Amygdala (tissue), 56 donors: ENCODE results near the gene SLC6A20.
A peak's percentile ranks its signal among the peaks of the same experiment; 100 is the strongest.

Experiments
- DNase-seq, 56 donors: peaks; one replicate each; lab custom pipeline; 2025; lab: John Stamatoyannopoulos, UW

The SLC6A20 gene

GRCh38 chr3:45736707-45737106 lies 59.6 kb downstream of the SLC6A20 start:
- DNase-seq, result no peak

DNA sequence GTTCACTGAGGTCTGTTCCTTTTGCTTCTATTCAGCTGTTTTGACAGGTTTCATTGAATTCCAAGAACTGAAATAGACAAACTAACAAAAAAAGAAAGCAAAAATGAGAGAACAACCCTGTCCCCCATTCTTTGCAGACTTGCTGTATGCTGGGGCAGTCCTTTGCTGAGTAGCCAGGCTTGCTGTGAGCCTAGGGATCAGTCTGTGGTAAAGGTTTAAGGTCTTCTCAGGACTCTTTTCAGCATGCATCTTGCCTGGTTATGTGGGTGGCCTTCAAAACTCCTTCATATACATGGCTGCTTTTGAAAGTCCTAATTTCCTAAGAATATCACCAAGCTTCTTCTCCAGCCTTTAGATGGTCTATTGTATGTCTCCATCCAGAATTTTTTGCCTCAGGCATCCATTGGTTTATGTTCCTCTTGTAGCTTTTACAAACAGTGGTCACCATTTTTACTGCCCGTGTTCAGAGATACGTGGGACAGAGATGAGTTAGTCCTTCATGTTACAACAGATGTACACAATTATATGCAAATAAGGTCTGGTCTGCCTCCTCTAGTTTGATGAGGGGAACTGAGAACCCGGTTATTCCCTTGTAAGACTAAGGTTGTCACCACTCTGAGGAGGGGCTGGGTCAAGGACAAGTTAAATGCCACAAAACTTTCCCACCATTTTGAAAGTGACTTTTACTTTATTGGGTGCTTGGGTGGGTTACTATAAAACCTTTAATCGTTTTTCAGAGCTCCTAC lies 65.8 kb downstream of the SLC6A20 start:
- DNase-seq, result peak in 1 of 56 donors; percentile 4

DNA sequence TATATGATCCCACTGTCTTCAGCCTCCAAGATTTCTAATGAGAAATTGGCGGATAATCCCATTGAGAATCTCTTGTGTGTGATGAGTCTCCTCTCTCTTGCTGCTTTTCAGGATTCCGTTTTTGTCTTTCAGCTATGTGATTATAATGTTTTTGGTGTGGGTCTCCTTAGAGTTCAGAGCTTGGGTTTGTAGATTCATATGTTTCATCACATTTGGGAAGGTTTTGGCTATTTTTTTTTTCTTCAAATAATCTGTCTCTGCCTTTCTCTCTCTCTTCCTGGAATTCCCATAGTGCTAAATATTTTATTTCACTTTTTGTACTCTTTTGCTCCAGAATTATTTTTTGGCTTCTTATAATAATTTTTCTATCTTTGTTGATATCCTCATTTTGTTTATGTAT lies 66.7 kb downstream of the SLC6A20 start:
- no peak for DNase-seq

GRCh38 chr3:45724911-45725310 lies 71.4 kb downstream of the SLC6A20 start:
- DNase-seq, result no peak

DNA sequence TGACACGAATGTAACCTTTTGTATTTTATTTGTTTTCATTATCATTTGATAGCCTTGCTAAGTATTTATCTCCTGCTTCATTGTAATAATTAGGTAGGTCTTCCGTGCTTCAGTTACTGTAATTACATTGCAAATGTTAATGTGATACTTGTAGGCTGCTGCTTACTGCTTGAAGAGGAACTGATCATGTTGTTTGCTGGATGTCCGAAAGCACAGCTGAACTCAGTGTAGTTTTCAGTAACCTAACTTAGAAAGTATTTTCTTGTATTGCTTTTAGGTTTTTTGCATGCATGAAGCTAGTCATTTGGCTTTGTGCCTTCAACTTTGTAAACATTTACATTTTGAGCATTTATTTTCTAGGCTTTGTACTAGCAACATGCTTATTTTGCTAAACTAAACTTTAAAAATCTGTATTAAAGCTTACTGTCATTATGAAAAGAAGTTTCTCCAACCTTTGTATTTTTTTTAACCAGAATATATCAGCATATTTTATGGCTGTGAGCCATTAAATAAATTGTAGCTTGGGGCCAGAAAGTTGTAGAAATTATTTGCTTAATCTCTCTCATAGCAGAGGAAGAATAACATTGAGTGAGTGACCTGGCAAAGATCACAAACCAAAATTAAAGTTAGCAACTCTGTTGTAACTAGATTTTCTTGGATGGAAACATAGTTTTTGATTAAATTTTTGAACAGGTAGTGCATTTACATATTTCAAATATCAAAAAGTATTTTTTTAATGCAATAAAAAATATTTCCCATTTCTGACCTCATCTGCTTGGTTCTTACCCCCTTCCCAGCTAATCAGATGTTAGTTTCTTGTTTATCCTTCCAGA lies 76.5 kb downstream of the SLC6A20 start:
- DNase-seq, result no peak

- no peak for DNase-seq
Measured at GRCh38 chr3:45716790-45717336, 79.5 kb downstream of the SLC6A20 start.

DNA sequence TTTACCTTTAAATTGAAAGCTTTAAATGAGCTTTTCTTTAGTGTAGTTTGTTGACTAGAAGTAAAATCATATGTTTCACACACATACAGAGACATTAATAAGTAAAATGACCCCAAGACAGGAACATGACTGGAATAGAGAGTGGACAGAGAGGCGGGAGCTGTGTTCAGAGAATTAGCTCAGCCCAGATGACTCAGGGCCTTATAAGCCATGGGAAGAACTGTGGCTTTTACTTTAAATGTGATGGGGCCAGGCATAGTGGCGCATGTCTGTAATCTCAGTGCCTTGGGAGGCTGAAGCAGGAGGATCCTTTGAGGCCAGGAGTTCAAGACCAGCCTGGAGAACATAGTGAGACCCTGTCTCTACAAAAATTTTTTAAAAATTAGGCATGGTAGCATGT lies 80.4 kb downstream of the SLC6A20 start:
- no peak for DNase-seq

DNA sequence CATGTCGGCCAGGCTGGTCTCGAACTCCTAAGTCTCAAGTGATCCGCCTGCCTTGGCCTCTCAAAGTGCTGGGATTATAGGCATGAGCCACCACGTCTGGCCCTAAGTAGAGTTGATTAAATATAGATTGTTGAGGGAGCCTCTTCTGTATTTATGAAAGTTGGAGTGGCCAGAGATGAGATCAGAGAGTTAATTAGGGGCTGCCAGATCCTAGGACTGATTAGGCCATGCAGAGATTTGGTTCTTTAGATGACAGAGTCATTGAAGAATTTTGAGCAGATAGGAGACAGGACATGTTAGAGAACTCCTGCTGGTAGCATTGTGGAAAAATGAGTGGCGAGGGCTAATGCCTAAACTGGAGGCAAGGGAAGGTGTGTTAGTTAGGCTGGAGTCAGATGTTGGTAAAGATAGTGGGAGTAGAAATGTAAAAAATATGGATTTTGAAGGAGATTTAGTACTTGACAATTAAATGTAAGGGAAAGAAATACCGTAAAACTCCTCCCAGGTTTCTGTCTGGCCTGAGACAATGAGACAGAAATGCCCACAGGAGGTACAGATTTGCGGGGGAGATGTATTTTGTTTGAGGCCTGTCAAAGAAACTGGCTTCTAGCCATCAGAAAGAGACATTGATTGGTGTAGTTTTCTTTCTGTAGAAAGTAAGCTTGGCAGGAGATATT lies 83.8 kb downstream of the SLC6A20 start:
- DNase-seq, result no peak

DNA sequence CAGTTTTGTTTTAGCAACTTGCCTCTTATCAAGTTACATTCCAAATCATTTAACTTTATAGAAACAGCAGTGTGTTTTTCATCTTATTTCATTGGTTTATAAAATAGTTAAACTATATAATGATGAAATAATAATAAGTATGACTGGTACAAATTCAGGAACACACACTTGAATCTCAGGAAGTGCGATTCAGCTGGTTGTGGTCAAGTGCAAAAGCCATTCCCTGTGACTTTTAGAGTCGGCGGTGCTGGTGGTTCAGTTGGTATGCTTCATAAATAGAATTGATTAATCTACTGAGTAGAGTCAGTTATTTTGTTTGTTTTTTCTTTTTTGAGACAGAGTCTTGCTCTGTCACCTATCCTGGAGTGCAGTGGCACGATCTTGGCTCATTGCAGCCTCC lies 84.4 kb downstream of the SLC6A20 start:
- DNase-seq, result no peak

DNA sequence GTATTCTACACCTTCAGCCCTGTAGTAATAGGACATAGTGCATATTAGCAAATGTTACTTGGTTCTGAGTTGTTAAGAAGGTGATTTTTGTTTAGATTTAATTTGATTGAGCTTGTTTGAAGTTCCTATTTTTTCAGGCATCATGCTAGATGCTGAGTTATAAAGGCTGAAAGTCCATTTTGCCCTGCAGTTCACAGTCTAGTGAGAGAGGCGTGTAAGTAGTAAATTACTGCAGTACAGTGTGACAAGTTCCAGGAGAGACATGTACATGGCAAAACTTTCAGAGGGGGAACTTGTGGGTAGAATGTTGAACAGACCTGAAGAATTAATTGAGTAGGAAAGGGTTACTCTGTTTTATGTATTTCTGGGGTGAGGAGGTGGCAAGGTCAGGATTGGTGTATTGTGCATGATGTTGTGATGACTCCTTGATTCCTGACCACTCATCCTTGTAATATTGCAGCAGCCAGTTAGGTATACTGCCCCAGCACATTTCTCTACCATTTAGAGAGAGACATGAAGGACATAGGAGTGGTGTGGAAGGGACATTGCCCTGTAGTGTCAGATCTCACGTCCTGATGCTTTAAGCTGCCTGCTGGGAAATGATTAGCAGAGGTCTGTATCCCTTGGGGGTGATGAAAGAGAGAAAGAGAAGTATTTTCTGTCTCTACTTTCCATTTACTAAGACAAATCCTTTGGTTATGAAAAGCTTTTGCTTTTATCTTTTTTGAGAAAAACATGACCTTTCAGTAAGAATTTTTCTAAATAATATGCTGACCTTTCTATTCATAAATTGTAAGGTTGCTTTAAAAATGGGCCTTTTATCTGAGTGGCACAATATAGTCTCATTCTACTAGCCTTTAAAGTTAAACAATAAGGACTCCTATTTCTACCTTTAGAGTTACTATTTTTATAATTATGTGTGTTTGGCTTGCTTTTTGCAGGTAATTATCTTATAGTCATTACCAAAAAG lies 90.2 kb downstream of the SLC6A20 start:
- DNase-seq, result no peak
